ENCODE measurements around the gene HS3ST1.

- no peak for TF ChIP-seq CTCF (IDR thresholded peaks at IDR 0.05)
- TF ChIP-seq EP300 (IDR thresholded peaks at IDR 0.05), result no peak
These were observed 30.7 kb downstream of the HS3ST1 start for GRCh38 chr4:11397819-11398610.

All from ovary (tissue), 3 donors.